ENCODE results near the gene DGKI.

The DGKI gene

DNA sequence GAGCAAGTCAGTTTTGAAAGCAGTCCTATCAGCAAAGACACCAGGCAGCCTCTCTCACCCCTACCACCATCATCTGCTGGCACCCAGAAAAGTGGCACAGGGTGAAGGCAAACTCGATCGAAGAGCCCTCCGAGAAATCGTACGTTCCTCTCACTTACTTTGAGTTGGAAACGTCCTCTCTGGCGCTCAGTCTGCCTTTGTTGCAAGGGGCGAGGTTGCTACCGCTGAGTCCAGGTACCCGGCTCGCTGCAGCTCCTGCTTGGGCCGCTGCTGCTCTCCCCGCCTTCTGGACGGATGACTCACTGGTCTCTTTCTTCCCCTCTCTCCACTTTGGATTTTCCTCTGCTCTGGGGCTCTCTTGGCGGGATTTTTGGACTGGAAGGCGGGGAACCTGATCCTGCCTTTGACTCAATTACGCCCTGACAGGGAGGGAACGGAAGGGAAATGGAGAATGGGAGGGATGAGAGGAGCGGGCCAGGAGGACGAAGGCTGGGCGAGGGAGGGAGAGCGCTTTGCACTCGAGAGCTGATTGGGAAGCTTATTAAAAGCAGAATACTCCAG is 503.4 kb downstream of the DGKI start, which contains the start of gene PTN:
TSS of gene PTN (minus strand) at position 453 of the 561 bp plus-strand sequence. CDS start 88,760 bp downstream, outside the sequence.
- no peak for DNase-seq (ENCODE audit: low spot score)

DNA sequence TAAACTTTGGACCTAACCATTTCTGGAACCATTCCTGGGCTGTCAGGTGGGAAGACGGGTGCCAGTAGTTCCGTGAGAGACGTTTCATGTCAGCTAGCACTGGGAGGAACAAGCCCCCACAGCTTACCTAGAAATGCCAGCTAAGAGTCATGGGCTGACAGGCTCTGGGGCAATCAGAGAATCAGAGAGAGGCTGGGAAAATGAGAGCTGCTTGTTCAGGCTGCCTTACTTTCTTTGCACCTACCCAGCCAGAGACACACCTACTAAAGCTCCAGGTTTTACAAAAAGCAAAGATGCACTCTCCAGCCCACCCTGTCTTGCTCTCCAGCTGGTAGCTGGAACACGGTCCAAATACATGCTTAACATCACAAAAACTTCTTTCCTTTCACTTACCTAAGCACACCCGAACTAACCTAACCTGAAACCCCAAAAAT is 503.9 kb downstream of the DGKI start:
- no peak for DNase-seq (ENCODE audit: low spot score)

DNA sequence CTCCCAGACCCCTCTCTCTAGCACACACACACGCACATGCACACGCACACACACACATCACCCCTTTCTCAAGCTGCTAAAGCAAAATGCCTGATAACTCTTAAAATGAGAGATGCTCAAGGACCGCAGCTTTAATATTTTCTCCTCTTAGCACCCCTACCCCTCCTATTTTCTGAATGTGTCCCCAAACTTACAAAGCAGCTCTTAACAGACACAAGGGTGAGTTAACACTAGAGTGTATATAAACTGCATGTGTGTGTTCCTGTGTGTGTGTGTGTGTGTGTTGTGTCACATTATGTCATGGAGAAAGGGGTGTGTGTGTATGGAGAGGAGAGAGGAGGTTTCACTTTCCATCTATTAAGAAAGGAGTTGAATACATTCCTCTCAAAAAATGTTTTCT is 504.5 kb downstream of the DGKI start:
- DNase-seq (ENCODE audit: low spot score) = no peak

DNA sequence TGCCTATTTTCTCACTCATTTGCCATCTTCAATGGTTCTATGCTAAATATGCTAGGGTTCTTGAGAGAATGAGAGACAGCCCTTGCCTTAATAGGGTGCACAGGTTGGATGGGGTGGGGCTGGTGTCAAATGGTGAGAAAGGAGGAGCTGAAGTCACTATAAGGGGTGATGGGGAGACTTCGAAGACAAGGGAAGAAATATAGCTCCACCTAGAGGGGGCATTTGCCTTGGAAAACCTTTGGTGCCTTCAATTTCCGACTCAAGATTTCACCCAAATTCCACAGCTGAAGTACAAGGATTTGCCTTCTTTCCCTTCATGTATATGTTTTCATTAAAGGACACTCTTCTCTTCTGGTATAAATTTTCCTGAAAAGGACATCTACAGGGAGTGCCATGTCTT is 508.9 kb downstream of the DGKI start:
- no peak for DNase-seq (ENCODE audit: low spot score)

DNA sequence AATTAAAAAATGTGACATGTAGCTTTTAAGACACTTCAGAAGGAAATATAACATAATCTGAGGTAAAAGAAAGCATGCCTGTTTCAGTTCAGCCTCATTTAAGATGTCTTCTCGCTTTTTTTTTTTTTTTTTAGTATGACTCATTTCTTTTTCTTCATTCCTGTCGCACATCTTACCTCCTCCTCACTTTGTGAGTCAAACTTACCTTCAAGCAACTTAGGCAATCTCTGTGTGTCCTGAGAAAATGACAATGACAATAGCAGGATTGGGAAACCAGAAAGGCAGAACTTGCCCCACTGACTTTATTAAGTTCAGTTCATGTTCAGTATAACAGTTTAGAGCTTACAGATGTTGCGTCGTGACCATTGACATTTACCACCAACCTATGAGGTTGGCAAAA is 511.0 kb downstream of the DGKI start:
- DNase-seq (ENCODE audit: low spot score) = no peak

DNA sequence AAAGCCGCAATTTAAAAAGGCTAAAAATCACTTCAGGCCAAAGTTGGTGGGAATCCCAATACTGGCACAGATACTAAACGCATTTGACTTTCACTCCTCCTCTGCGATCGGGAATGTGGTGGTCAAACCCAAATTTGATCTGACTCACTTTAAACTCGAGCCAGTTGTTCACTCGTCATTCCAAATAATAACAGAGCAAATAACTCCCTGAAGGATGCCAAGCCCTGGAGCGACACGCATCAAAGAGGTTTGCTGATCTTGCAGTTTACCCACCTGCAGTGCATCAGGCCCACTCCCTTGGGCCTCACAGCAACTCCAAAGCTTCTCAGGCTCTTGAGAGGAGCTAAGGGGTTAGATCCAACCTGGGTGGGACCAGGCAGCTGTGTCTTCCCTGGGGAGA is 515.4 kb downstream of the DGKI start:
- no peak for DNase-seq (ENCODE audit: low spot score)

Measured in germinal center (tissue), 1 donor.